Caco-2 (cell line): ENCODE results near the gene ZNF350. TPM values are rescaled to one million over a fixed set of nuclear protein-coding genes. Genes with fewer than 3 reads are reported as not detected.

ENCODE experiments used
- BruUV-seq: library from RNA; stranded (reverse); fragments of 400-500 nt; replicated peaks from 2 replicates; lab custom pipeline; 2021; lab: Mats Ljungman, UMichigan
- CTCF ChIA-PET: fragments of 300-600 bp; sonication (Branson Sonifier 250); formaldehyde crosslinking; loops from one replicate; lab custom pipeline; 2022; ENCODE audit warnings: antibody characterized with exemption; lab: Charles Lee
- POLR2A ChIA-PET: fragments of 300-600 bp; sonication (Branson Sonifier 250); formaldehyde crosslinking; loops from one replicate; lab custom pipeline; 2022; ENCODE audit warnings: antibody characterized with exemption; lab: Charles Lee
- DNase-seq, 2 experiments: peaks; one replicate each; pipeline versions ENCODE4 v3.0.0 to v3.0.0-alpha.2; 2020 to 2022
- H3K27me3 ChIP-seq: replicated peaks from 2 replicates; pipeline ENCODE4 v1.6.0; 2011; ENCODE audit warnings: low read length; ENCODE audit not compliant: control insufficient read depth, insufficient read depth
- H3K36me3 ChIP-seq: 2 replicates; pipeline ENCODE4 v1.5.1; 2011; ENCODE audit warnings: low read length; ENCODE audit not compliant: control insufficient read depth, insufficient read depth
- H3K4me1 ChIP-seq: fragments of 250-450 bp; sonication (Bioruptor Pico); 2 replicates; pipeline ENCODE4 v1.5.1; 2020; ENCODE audit warnings: mild to moderate bottlenecking
- H3K4me3 ChIP-seq: 2 replicates; pipeline ENCODE4 v1.5.1; 2011; ENCODE audit warnings: low read depth, mild to moderate bottlenecking, control low read depth, low read length
- H3K9me3 ChIP-seq: fragments of 250-450 bp; sonication (Bioruptor Pico); 2 replicates; pipeline ENCODE4 v1.5.1; 2020; ENCODE audit warnings: mild to moderate bottlenecking, moderate library complexity
- H3K27ac Mint-ChIP-seq: one replicate; pipeline ENCODE4 v1.8.0; 2022; ENCODE audit warnings: mixed read lengths; ENCODE audit not compliant: unreplicated experiment
- H3K27me3 Mint-ChIP-seq: one replicate; pipeline ENCODE4 v1.8.0; 2022; ENCODE audit warnings: mixed read lengths; ENCODE audit not compliant: insufficient read depth, unreplicated experiment
- H3K36me3 Mint-ChIP-seq: one replicate; pipeline ENCODE4 v1.8.0; 2022; ENCODE audit warnings: mild to moderate bottlenecking, mixed read lengths; ENCODE audit not compliant: insufficient read depth, unreplicated experiment
- H3K4me1 Mint-ChIP-seq: one replicate; pipeline ENCODE4 v1.8.0; 2022; ENCODE audit warnings: low read depth, mixed read lengths; ENCODE audit not compliant: unreplicated experiment
- H3K4me3 Mint-ChIP-seq: one replicate; pipeline ENCODE4 v1.8.0; 2022; ENCODE audit warnings: mild to moderate bottlenecking, moderate library complexity, mixed read lengths; ENCODE audit not compliant: unreplicated experiment
- H3K9me3 Mint-ChIP-seq: one replicate; pipeline ENCODE4 v1.8.0; 2022; ENCODE audit warnings: mixed read lengths; ENCODE audit not compliant: unreplicated experiment
- intact Hi-C: fragments of 100-400 bp; cut with micrococcal nuclease; formaldehyde crosslinking; loops from one replicate; pipeline ENCODE4 v1.10.0; 2022; ENCODE audit not compliant: unreplicated experiment
- total RNA-seq: library from RNA; stranded (reverse); gene quantifications from 2 replicates; pipeline ENCODE4 v1.2.3, GENCODE V29; 2022
- TF ChIP-seq, protein P1 (sequence below), 2 experiments: fragments of 200-600 bp in 1 of 2; IDR thresholded peaks; 1 replicate in 1 of 2; 2 replicates in 1 of 2; pipeline versions ENCODE4 v1.5.1 to v1.8.0; 2011 to 2022; ENCODE audit warnings: antibody characterized with exemption in 1 of 2, control low read depth in 1 of 2, inconsistent platforms in 1 of 2, low read depth in 1 of 2, low read length in 1 of 2, mild to moderate bottlenecking in 1 of 2, moderate library complexity in 1 of 2; ENCODE audit not compliant: insufficient read depth in 1 of 2, severe bottlenecking in 1 of 2, unreplicated experiment in 1 of 2

ZNF350 gene
- total RNA-seq, 1 experiment from 2014 or later, result 2.5 TPM

DNA sequence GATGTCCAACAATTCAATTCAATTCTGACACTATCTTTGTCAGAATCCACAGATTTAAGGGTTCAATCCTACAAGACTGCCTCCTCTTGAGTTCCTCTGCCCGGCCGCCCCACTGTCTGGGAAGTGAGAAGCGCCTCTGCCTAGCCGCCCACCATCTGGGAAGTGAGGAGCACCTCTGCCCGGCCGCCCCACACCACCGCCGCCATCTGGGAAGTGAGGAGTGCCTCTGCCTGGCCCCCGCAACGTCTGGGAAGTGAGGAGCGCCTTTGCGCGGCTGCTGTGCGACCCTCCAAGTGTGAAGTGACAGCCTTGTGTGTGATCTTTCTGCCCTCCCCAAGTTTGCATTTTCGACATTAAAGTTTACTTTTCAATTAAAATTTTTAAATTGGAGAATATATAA, 35.6 kb upstream of the ZNF350 start:
- Mint-ChIP-seq H3K36me3 (peaks cover 82% of the 10 kb centered on the region), H3K27me3 (no peaks in the 10 kb centered on the region), H3K9me3 (peaks cover 54% of the 10 kb centered on the region), H3K4me1 (peaks cover 8% of the 10 kb centered on the region), H3K4me3 (no peak overlapping the region), H3K27ac (no peak overlapping the region)
- no peak overlapping the region for H3K4me3 ChIP-seq
- intact Hi-C loops, result no loop called here
- H3K27me3 ChIP-seq, result no peaks in the 10 kb centered on the region
- peaks cover 28% of the 10 kb centered on the region for H3K4me1 ChIP-seq
- BruUV-seq, result no TSS peak
- ChIA-PET POLR2A (no interaction called here), CTCF (no interaction called here)
- H3K9me3 ChIP-seq, result peaks cover 72% of the 10 kb centered on the region
- TF ChIP-seq, protein P1, sequence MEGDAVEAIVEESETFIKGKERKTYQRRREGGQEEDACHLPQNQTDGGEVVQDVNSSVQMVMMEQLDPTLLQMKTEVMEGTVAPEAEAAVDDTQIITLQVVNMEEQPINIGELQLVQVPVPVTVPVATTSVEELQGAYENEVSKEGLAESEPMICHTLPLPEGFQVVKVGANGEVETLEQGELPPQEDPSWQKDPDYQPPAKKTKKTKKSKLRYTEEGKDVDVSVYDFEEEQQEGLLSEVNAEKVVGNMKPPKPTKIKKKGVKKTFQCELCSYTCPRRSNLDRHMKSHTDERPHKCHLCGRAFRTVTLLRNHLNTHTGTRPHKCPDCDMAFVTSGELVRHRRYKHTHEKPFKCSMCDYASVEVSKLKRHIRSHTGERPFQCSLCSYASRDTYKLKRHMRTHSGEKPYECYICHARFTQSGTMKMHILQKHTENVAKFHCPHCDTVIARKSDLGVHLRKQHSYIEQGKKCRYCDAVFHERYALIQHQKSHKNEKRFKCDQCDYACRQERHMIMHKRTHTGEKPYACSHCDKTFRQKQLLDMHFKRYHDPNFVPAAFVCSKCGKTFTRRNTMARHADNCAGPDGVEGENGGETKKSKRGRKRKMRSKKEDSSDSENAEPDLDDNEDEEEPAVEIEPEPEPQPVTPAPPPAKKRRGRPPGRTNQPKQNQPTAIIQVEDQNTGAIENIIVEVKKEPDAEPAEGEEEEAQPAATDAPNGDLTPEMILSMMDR (IDR thresholded peaks at IDR 0.05; ENCODE audit: insufficient read depth in 1 of 2, low read depth in 1 of 2, low read length in 1 of 2, severe bottlenecking in 1 of 2, unreplicated experiment in 1 of 2), result no peak
- DNase-seq, result no peak
- H3K36me3 ChIP-seq, result peaks cover 27% of the 10 kb centered on the region

DNA sequence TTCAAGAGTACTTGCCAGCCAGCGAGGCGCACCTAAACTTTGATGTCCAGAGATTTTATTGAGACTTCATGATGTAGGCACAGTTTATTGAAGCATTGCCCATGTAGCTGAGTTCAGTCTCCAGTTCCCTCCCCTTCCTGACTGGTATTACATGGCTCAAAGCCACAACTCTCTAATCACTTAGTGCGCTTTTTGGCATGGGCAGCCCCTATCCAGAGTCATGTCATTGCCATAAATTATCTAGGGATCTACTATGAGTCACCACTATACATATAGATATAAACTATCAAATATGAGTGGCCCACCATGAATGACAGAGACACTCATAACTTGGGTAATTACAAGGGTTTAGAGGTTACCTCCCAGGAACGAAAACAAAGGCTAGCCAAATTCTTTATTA, 33.9 kb upstream of the ZNF350 start:
- POLR2A ChIA-PET, result no interaction called here
- DNase-seq, result no peak
- H3K27ac Mint-ChIP-seq, result no peak overlapping the region
- peaks cover 62% of the 10 kb centered on the region for H3K9me3 ChIP-seq
- H3K36me3 Mint-ChIP-seq, result peaks cover 82% of the 10 kb centered on the region
- H3K9me3 Mint-ChIP-seq, result peaks cover 54% of the 10 kb centered on the region
- intact Hi-C loops, result no loop called here
- no peak overlapping the region for H3K4me3 ChIP-seq
- TF ChIP-seq, protein P1 (IDR thresholded peaks at IDR 0.05; ENCODE audit: insufficient read depth in 1 of 2, low read depth in 1 of 2, low read length in 1 of 2, severe bottlenecking in 1 of 2, unreplicated experiment in 1 of 2), result no peak
- no peaks in the 10 kb centered on the region for H3K27me3 Mint-ChIP-seq
- no peak overlapping the region for H3K4me3 Mint-ChIP-seq
- no peaks in the 10 kb centered on the region for H3K27me3 ChIP-seq
- peaks cover 30% of the 10 kb centered on the region for H3K36me3 ChIP-seq
- H3K4me1 Mint-ChIP-seq, result no peaks in the 10 kb centered on the region
- no TSS peak for BruUV-seq
- CTCF ChIA-PET, result no interaction called here
- peaks cover 16% of the 10 kb centered on the region for H3K4me1 ChIP-seq

DNA sequence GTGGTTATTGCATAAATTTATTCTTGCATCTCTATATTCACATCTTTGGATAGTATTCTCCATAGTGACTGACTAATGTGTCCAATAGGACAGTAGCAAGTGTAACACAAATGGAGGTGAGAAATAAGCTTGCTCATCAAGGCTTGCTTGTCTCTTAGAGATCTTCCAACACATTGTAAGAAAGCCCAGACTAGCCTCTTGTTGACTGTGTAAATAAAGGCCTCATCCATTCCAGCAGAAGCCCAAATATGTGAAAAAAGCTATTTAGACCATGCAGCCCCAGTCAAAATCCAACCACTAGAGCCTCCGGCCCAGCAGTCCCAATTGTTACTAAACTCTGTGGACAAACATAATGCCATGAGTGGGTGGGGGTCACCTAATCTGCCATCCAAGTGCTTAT, 24.0 kb upstream of the ZNF350 start:
- Mint-ChIP-seq H3K27ac (no peak overlapping the region), H3K9me3 (peaks cover 42% of the 10 kb centered on the region), H3K27me3 (no peaks in the 10 kb centered on the region), H3K36me3 (peaks cover 29% of the 10 kb centered on the region), H3K4me3 (no peak overlapping the region), H3K4me1 (peaks cover 10% of the 10 kb centered on the region)
- intact Hi-C loops, result no loop called here
- Histone ChIP-seq H3K36me3 (no peaks in the 10 kb centered on the region; the same call in 1 of the 2 replicates), H3K9me3 (peaks cover 32% of the 10 kb centered on the region), H3K4me1 (no peaks in the 10 kb centered on the region), H3K27me3 (no peaks in the 10 kb centered on the region), H3K4me3 (no peak overlapping the region)
- ChIA-PET POLR2A (no interaction called here), CTCF (no interaction called here)
- no peak for DNase-seq
- no TSS peak for BruUV-seq
- TF ChIP-seq, protein P1 (IDR thresholded peaks at IDR 0.05; ENCODE audit: insufficient read depth in 1 of 2, low read depth in 1 of 2, low read length in 1 of 2, severe bottlenecking in 1 of 2, unreplicated experiment in 1 of 2), result no peak
